ENCODE measurements around the gene TTL. TPM values are rescaled to one million over a fixed set of nuclear protein-coding genes. Genes with fewer than 3 reads are reported as not detected.
"Not testable (repeated sequence)": the region's sequence is repeated elsewhere in the genome, so short reads cannot be mapped to it uniquely, and the experiment has no call there.

Gene TTL
- total RNA-seq (ENCODE audit: low replicate concordance) = 33.6 and 75.6 TPM in 2 replicates

GRCh38 chr2:112481528-112482233 is at the start of gene TTL:
TTL (plus strand) TSS chr2:112482156; CDS start chr2:112482345, 189 bp downstream.
- peak; percentile 51 for DNase-seq (ENCODE audit: low read depth)
- no peak for TF ChIP-seq CTCF (IDR thresholded peaks at IDR 0.05; ENCODE audit: insufficient read depth, low read length)

GRCh38 chr2:112432390-112432734 is 49.6 kb upstream of the TTL start:
- peak overlapping the region; percentile 66 for H3K4me3 ChIP-seq (ENCODE audit: low read depth, low read length)
- not testable (repeated sequence) for DNase-seq (ENCODE audit: low read depth)

More at GRCh38 chr2:112481528-112482233, at the start of gene TTL:
- peak within 1 kb of the TSS; percentile 85 for H3K4me3 ChIP-seq (ENCODE audit: low read depth, low read length)

- peak overlapping the region; percentile 66 for H3K4me3 ChIP-seq (ENCODE audit: low read depth, low read length)
- peak; percentile 13 for DNase-seq (ENCODE audit: low read depth)
Observed at GRCh38 chr2:112432735-112433479, 49.0 kb upstream of the TTL start.

GRCh38 chr2:112433480-112433879 is 48.5 kb upstream of the TTL start, which contains the start of gene RGPD8:
RGPD8 (minus strand) TSS chr2:112433645; CDS start chr2:112433453, 192 bp downstream.
- H3K4me3 ChIP-seq (ENCODE audit: low read depth, low read length) = peak within 1 kb of the TSS; percentile 66
- TF ChIP-seq CTCF (IDR thresholded peaks at IDR 0.05; ENCODE audit: insufficient read depth, low read length) = peak; percentile 58
- DNase-seq (ENCODE audit: low read depth) = peak; percentile 88

- H3K4me3 ChIP-seq (ENCODE audit: low read depth, low read length) = no peak overlapping the region
- no peak for DNase-seq (ENCODE audit: low read depth)
- no peak for TF ChIP-seq CTCF (IDR thresholded peaks at IDR 0.05; ENCODE audit: insufficient read depth, low read length)
Observed at GRCh38 chr2:112433932-112434730, 47.8 kb upstream of the TTL start.

- H3K4me3 ChIP-seq (ENCODE audit: low read depth, low read length); DNase-seq (ENCODE audit: low read depth): not testable (repeated sequence)
Observed at GRCh38 chr2:112434890-112435715, 46.9 kb upstream of the TTL start.

GRCh38 chr2:112435716-112436431 is 46.1 kb upstream of the TTL start:
- H3K4me3 ChIP-seq (ENCODE audit: low read depth, low read length); DNase-seq (ENCODE audit: low read depth): not testable (repeated sequence)

- DNase-seq (ENCODE audit: low read depth); H3K4me3 ChIP-seq (ENCODE audit: low read depth, low read length): not testable (repeated sequence)
Observed at GRCh38 chr2:112436993-112437392, 45.0 kb upstream of the TTL start.

GRCh38 chr2:112437405-112437831 is 44.5 kb upstream of the TTL start:
- not testable (repeated sequence) for H3K4me3 ChIP-seq (ENCODE audit: low read depth, low read length); DNase-seq (ENCODE audit: low read depth)

GRCh38 chr2:112438603-112439261 is 43.2 kb upstream of the TTL start:
- DNase-seq (ENCODE audit: low read depth); H3K4me3 ChIP-seq (ENCODE audit: low read depth, low read length): not testable (repeated sequence)

GRCh38 chr2:112444256-112444655 is 37.7 kb upstream of the TTL start:
- H3K4me3 ChIP-seq (ENCODE audit: low read depth, low read length); DNase-seq (ENCODE audit: low read depth): not testable (repeated sequence)
